ENCODE data around the gene OR5D18.
"Not testable (repeated sequence)": the region's sequence is repeated elsewhere in the genome, so short reads cannot be mapped to it uniquely, and the experiment has no call there.

GRCh38 chr11:55867354-55867753, 47.9 kb downstream of the OR5D18 start:
- not testable (repeated sequence) for TF ChIP-seq POLR2A, POLR2AphosphoS5 (IDR thresholded peaks at IDR 0.05)

Measured in breast epithelium (tissue), 3 donors.